ENCODE measurements around the gene CHD9NB.

DNA sequence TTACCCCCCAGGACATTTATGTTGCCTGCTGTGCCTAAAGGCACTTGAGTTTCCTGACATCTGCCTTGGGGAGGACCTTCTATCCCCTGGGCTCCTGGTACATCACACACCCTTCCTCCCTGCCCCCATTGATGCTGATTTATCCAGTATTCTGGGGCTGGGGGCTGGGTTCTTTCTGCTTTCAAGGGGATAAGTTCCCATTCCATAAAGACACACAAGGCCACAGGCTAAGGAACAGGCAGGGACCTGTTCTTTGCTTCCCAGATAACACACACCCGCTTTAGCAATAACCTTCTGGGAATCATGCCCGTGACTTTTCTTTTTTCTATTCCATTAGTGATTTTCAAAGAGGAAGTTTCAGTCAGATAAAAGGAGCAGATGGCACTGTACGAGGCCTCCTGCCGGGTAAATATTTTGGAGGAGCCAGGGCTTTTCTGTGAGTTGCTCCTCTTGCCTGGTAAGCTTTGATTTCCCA lies 32.7 kb upstream of the CHD9NB start:
- TF ChIP-seq EZH2phosphoT487 (IDR thresholded peaks at IDR 0.05; ENCODE audit: insufficient read depth, low read depth), result no peak
- TF ChIP-seq EZH2 (IDR thresholded peaks at IDR 0.05; ENCODE audit: insufficient read depth, poor library complexity, severe bottlenecking), result no peak
